ENCODE data around the gene HPX. TPM values are rescaled to one million over a fixed set of nuclear protein-coding genes. Genes with fewer than 3 reads are reported as not detected.
A peak's percentile ranks its signal among the peaks of the same experiment; 100 is the strongest.

The HPX gene, protein sequence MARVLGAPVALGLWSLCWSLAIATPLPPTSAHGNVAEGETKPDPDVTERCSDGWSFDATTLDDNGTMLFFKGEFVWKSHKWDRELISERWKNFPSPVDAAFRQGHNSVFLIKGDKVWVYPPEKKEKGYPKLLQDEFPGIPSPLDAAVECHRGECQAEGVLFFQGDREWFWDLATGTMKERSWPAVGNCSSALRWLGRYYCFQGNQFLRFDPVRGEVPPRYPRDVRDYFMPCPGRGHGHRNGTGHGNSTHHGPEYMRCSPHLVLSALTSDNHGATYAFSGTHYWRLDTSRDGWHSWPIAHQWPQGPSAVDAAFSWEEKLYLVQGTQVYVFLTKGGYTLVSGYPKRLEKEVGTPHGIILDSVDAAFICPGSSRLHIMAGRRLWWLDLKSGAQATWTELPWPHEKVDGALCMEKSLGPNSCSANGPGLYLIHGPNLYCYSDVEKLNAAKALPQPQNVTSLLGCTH
- total RNA-seq (10 to 100 TPM in 1 of 5 donors, not detected in 4; 27.2 TPM), polyA plus RNA-seq (1 to 10 TPM in 2 of 3 donors, under 1 TPM in 1; 0.31 to 2.0 (median 1.5) TPM)
- long read RNA-seq, donor 1, partial matches to known transcripts, result 0 of 2 reads
- long read RNA-seq, donor 1, other reads (novel, unspliced or antisense), result 0 of 2 reads
- long read RNA-seq, donor 2, partial matches to known transcripts, result 0 of 2 reads
- long read RNA-seq, donor 2, other reads (novel, unspliced or antisense), result 0 of 2 reads
- long read RNA-seq, donor 3, result 0 reads
- long read RNA-seq, donor 4, partial matches to known transcripts, result 0 of 1 reads
- long read RNA-seq, donor 4, other reads (novel, unspliced or antisense), result 0 of 1 reads
- long read RNA-seq, donor 5, partial matches to known transcripts, result 0 of 1 reads
- long read RNA-seq, donor 5, other reads (novel, unspliced or antisense), result 0 of 1 reads
- long read RNA-seq, donor 6, partial matches to known transcripts, result 0 of 3 reads
- long read RNA-seq, donor 6, other reads (novel, unspliced or antisense), result 0 of 3 reads
- long read RNA-seq, donor 7, result 0 reads
- long read RNA-seq, donor 8, result 0 reads
- long read RNA-seq, donor 9, result 0 reads
- long read RNA-seq, donor 10, result 0 reads

DNA sequence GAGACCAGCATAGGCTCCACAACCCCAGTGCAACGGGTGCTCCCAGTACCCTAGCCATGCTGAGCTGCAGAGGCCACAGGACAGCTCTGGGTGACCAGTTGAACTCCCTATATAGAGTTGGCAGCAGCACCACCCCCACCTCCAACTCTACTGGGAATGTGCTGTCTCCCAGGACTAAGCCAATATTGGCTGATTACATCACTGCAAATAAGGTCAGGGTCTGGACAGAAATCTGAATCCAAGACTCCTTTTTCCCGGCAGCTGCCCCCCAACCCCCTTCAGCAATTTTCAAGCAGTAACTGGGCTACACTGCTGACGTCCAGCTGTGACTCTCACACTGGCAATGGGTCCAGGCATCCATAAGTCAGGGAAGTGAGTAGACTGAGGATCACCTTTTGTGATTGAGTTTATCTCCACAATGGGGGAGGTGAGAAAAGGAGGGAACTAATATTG is at the start of gene HPX:
TSS of gene HPX (minus strand) at position 82 of the 453 bp plus-strand sequence. CDS start at position 58, 24 bp downstream.
- Histone ChIP-seq H3K36me3 (no peaks in the 10 kb centered on the region), H3K27ac (no peak within 1 kb of the TSS), H3K4me1 (peaks cover 0 to 10% (median 3%) of the 10 kb centered on the region in 4 donors), H3K9me3 (no peaks in the 10 kb centered on the region), H3K4me3 (no peak within 1 kb of the TSS), H3K27me3 (no peaks in the 10 kb centered on the region)
- WGBS, 5 donors, result 66 to 79% (median 67%) methylated on average over 3 of the region's 3 CpGs
- no peak for DNase-seq
- TF ChIP-seq POLR2A (IDR thresholded peaks at IDR 0.05) (no peak), CTCF (IDR thresholded peaks at IDR 0.05) (no peak), EP300 (IDR thresholded peaks at IDR 0.05) (no peak), POLR2AphosphoS5 (IDR thresholded peaks at IDR 0.05) (no peak)
- intact Hi-C loops (cut with DNase I; ENCODE audit: low total_unique reads), result loop anchor here (5.0 kb wide), 1 partner anchor 59 kb away; no protein-coding TSS in a partner anchor

DNA sequence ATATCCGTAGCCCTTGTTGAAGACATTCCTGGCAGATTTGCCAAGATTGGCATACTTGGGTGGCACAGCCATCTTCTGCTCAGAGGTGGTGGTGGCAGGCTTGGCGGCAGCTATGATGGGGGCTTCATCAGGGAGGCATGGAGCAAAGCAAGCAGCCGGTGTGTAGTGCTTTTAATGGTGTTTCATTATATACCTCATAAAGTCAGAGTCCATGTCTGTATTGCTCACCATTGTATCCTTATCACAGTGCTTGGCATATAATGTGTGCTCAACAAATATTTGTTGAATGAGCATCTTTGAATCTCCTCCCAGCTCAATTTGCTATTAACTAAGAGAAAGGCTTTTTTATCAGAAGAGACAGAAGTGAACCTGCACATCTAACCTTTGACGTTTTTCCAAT is 48.5 kb upstream of the HPX start:
- TF ChIP-seq CTCF (IDR thresholded peaks at IDR 0.05) (no peak), POLR2A (IDR thresholded peaks at IDR 0.05) (no peak), POLR2AphosphoS5 (IDR thresholded peaks at IDR 0.05) (no peak), EP300 (IDR thresholded peaks at IDR 0.05) (no peak)
- Histone ChIP-seq H3K27ac (peak overlapping the region in 1 of 5 donors; percentile 34), H3K27me3 (no peaks in the 10 kb centered on the region), H3K4me1 (peaks cover 0 to 34% (median 6%) of the 10 kb centered on the region in 4 donors), H3K36me3 (peaks cover 4 to 90% (median 85%) of the 10 kb centered on the region in 4 donors), H3K4me3 (no peak overlapping the region), H3K9me3 (no peaks in the 10 kb centered on the region)
- no peak for DNase-seq
- intact Hi-C loops (cut with DNase I; ENCODE audit: low total_unique reads), result no loop called here
- WGBS, 5 donors, result 45 to 76% (median 50%) methylated on average over 4 of the region's 4 CpGs

- no peak overlapping the region for H3K4me3 ChIP-seq
- H3K27ac ChIP-seq, result no peak overlapping the region
- intact Hi-C loops (cut with DNase I; ENCODE audit: low total_unique reads), result no loop called here
- no peak for DNase-seq
- WGBS, 5 donors, result 84 to 98% (median 93%) methylated on average over 3 of the region's 3 CpGs
- peaks cover 4 to 92% (median 86%) of the 10 kb centered on the region in 4 donors for H3K36me3 ChIP-seq
- TF ChIP-seq EP300 (IDR thresholded peaks at IDR 0.05) (no peak), POLR2A (IDR thresholded peaks at IDR 0.05) (no peak), CTCF (IDR thresholded peaks at IDR 0.05) (no peak)
- H3K27me3 ChIP-seq, result no peaks in the 10 kb centered on the region
- H3K9me3 ChIP-seq, result no peaks in the 10 kb centered on the region
- peaks cover 0 to 39% (median 6%) of the 10 kb centered on the region in 4 donors for H3K4me1 ChIP-seq
Measured at GRCh38 chr11:6488821-6489220, 48.0 kb upstream of the HPX start.

GRCh38 chr11:6488342-6488741 is 47.6 kb upstream of the HPX start:
- Histone ChIP-seq H3K4me1 (peaks cover 0 to 42% (median 6%) of the 10 kb centered on the region in 4 donors), H3K36me3 (peaks cover 4 to 93% (median 86%) of the 10 kb centered on the region in 4 donors), H3K4me3 (no peak overlapping the region), H3K27me3 (no peaks in the 10 kb centered on the region), H3K27ac (no peak overlapping the region), H3K9me3 (no peaks in the 10 kb centered on the region)
- TF ChIP-seq CTCF (IDR thresholded peaks at IDR 0.05) (no peak), POLR2A (IDR thresholded peaks at IDR 0.05) (no peak), POLR2AphosphoS5 (IDR thresholded peaks at IDR 0.05) (no peak)
- DNase-seq, result no peak
- intact Hi-C loops (cut with DNase I; ENCODE audit: low total_unique reads), result no loop called here
- 84 to 95% (median 87%) methylated on average over 6 of the region's 6 CpGs for WGBS, 5 donors

All from stomach (tissue), 19 donors.